Neural progenitor cell (in vitro differentiated cells): ENCODE results near the gene KCNJ18.
"Not testable (repeated sequence)": the region's sequence is repeated elsewhere in the genome, so short reads cannot be mapped to it uniquely, and the experiment has no call there.

ENCODE experiments used
- CTCF ChIP-seq: fragments of 200-600 bp; sonication (generic); IDR thresholded peaks from 2 replicates; pipeline ENCODE4 v1.5.1; 2017; ENCODE audit warnings: antibody characterized with exemption, mild to moderate bottlenecking
- EZH2 ChIP-seq: fragments of 200-600 bp; sonication (generic); IDR thresholded peaks from 2 replicates; pipeline ENCODE4 v1.6.1; 2017; ENCODE audit warnings: antibody characterized with exemption, mild to moderate bottlenecking, moderate library complexity
- EZH2phosphoT487 ChIP-seq: fragments of 200-600 bp; sonication (generic); IDR thresholded peaks from 2 replicates; pipeline ENCODE4 v1.6.1; 2017; ENCODE audit warnings: antibody characterized with exemption

DNA sequence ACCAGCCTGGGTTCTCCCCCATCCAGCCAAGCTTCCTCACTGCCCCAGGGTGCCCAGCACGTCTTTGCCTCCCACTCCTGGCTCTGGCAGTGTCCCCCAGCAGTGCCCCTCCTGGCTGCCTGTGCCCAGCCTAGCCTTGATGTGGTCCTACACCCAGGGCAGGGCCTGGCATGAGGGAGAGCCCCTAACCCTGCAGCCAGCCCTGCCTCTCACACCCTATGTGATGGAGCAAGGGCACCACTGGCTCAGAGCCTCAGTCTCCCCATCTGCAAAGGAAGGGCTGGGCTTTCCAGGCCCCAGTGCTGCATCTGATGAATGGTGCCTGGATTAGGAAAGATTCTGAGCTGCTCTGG lies 5.2 kb downstream of the KCNJ18 start:
- TF ChIP-seq CTCF, EZH2phosphoT487, EZH2: not testable (repeated sequence)
